Prostate gland (tissue), 2 donors: ENCODE measurements around the gene LTC4S. TPM values are rescaled to one million over a fixed set of nuclear protein-coding genes. Genes with fewer than 3 reads are reported as not detected.

Experiments used
- DNase-seq: peaks from one replicate; pipeline ENCODE4 v3.0.0-alpha.2; 2019; ENCODE audit warnings: low spot score
- H3K27ac ChIP-seq, 2 donors: fragments of 200-600 bp; sonication (generic); 2 replicates each; pipeline ENCODE4 v1.5.1; 2017 to 2019
- H3K27me3 ChIP-seq: fragments of 200-600 bp; sonication (generic); replicated peaks from 2 replicates; pipeline ENCODE4 v1.5.1; 2019; ENCODE audit not compliant: insufficient read depth
- H3K36me3 ChIP-seq, 2 donors: fragments of 200-600 bp; sonication (generic); 1 replicate in 1 of 2; 2 replicates in 1 of 2; pipeline versions ENCODE4 v1.5.1 to v1.8.1; 2017 to 2019
- H3K4me1 ChIP-seq: fragments of 200-600 bp; sonication (generic); replicated peaks from 2 replicates; pipeline ENCODE4 v1.5.1; 2019
- H3K4me3 ChIP-seq, 2 donors: fragments of 200-600 bp; sonication (generic); 2 replicates each; pipeline ENCODE4 v1.5.1; 2017 to 2019
- H3K9me3 ChIP-seq: fragments of 200-600 bp; sonication (generic); 2 replicates; pipeline ENCODE4 v1.5.1; 2017
- CTCF ChIP-seq, 4 experiments: fragments of 200-600 bp in 2 of 4; fragments of 450-650 bp in 2 of 4; sonication (generic) in 2 of 4; IDR thresholded peaks; 1 replicate in 3 of 4; 2 replicates in 1 of 4; pipeline ENCODE4 v1.5.1; 2016 to 2019; ENCODE audit warnings: antibody characterized with exemption in 4 of 4, mild to moderate bottlenecking in 2 of 4, moderate library complexity in 2 of 4
- POLR2A ChIP-seq: fragments of 450-650 bp; IDR thresholded peaks from one replicate; pipeline ENCODE4 v1.6.1; 2016; ENCODE audit warnings: antibody characterized with exemption, mild to moderate bottlenecking
- POLR2AphosphoS5 ChIP-seq: sonication (generic); formaldehyde crosslinking; IDR thresholded peaks from one replicate; pipeline ENCODE4 v1.6.1; 2017; ENCODE audit warnings: antibody characterized with exemption
- WGBS: methylation state at CpG from one replicate; pipeline ENCODE4 v1.1.5; 2018; 5-methylcytosine and 5-hydroxymethylcytosine counted together
- intact Hi-C: fragments of 100-400 bp; cut with DNase I; formaldehyde crosslinking; loops from one replicate; pipeline ENCODE4 v1.14.2; 2022
- total RNA-seq, 2 donors: library from RNA; depleted of rRNA; stranded (reverse); fragments of >200 nt; gene quantifications; one replicate each; pipeline ENCODE4 v1.1.0, GENCODE V29; 2016

LTC4S gene
- total RNA-seq, 2 donors from 2014 or later, result 7.8 to 8.2 TPM

- H3K4me3 ChIP-seq, result peak overlapping the region; percentile 33 to 98
- WGBS, result 20% methylated on average over 26 of the region's 26 CpGs
- no peaks in the 10 kb centered on the region for H3K9me3 ChIP-seq
- TF ChIP-seq CTCF (IDR thresholded peaks at IDR 0.05) (no peak), POLR2AphosphoS5 (no peak), POLR2A (peak; percentile 18)
- H3K27me3 ChIP-seq, result no peaks in the 10 kb centered on the region
- intact Hi-C loops, result loop anchor here (2.0 to 5.0 kb wide), 3 partner anchors 13 to 122 kb away; partner anchors contain the start of genes CANX, MGAT4B and MRNIP
- H3K27ac ChIP-seq, result peak overlapping the region; percentile 100
- H3K36me3 ChIP-seq, result peaks cover 11% of the 10 kb centered on the region in 2 donors
- peaks cover 27% of the 10 kb centered on the region for H3K4me1 ChIP-seq
- DNase-seq, result peak; percentile 59
These were observed 25.7 kb downstream of the LTC4S start for GRCh38 chr5:179819296-179820126.

GRCh38 chr5:179820127-179820482, 26.3 kb downstream of the LTC4S start:
- H3K9me3 ChIP-seq, result no peaks in the 10 kb centered on the region
- peak overlapping the region; percentile 100 for H3K27ac ChIP-seq
- peaks cover 17% of the 10 kb centered on the region in 2 donors for H3K36me3 ChIP-seq
- H3K4me3 ChIP-seq, result peak overlapping the region; percentile 98 to 100
- no peaks in the 10 kb centered on the region for H3K27me3 ChIP-seq
- intact Hi-C loops, result loop anchor here (2.0 to 5.0 kb wide), 3 partner anchors 13 to 123 kb away; partner anchors contain the start of genes CANX, MGAT4B and MRNIP
- no peak for DNase-seq
- H3K4me1 ChIP-seq, result peaks cover 29% of the 10 kb centered on the region
- TF ChIP-seq CTCF (IDR thresholded peaks at IDR 0.05) (no peak), POLR2A (no peak), POLR2AphosphoS5 (no peak)
- 27% methylated on average over 7 of the region's 12 CpGs for WGBS

GRCh38 chr5:179820483-179821297, 26.9 kb downstream of the LTC4S start, which contains the start of gene SQSTM1:
Gene SQSTM1, plus strand, starts transcription at chr5:179820905. Its CDS starts 32 bp downstream, at chr5:179820937.
- 2% methylated on average over 47 of the region's 81 CpGs for WGBS
- Histone ChIP-seq H3K9me3 (no peaks in the 10 kb centered on the region), H3K36me3 (peaks cover 23% of the 10 kb centered on the region in 2 donors), H3K4me1 (peaks cover 32% of the 10 kb centered on the region), H3K27me3 (no peaks in the 10 kb centered on the region), H3K27ac (peak within 1 kb of the TSS; percentile 100), H3K4me3 (peak within 1 kb of the TSS; percentile 98 to 100)
- TF ChIP-seq CTCF (IDR thresholded peaks at IDR 0.05), result peak in 2 of 4 experiments; percentile 21 to 37
- TF ChIP-seq POLR2A, result peak; percentile 100
- TF ChIP-seq POLR2AphosphoS5, result peak; percentile 91
- intact Hi-C loops, result loop anchor here (2.0 to 5.0 kb wide), 3 partner anchors 14 to 123 kb away; partner anchors contain the start of genes CANX, MGAT4B and MRNIP
- peak; percentile 74 for DNase-seq

- Histone ChIP-seq H3K36me3 (peaks cover 23 to 31% of the 10 kb centered on the region in 2 donors), H3K27ac (peak overlapping the region; percentile 100), H3K4me1 (peaks cover 32% of the 10 kb centered on the region), H3K4me3 (peak overlapping the region; percentile 98 to 100), H3K27me3 (no peaks in the 10 kb centered on the region), H3K9me3 (no peaks in the 10 kb centered on the region)
- intact Hi-C loops, result loop anchor here (2.0 to 5.0 kb wide), 3 partner anchors 15 to 124 kb away; partner anchors contain the start of genes CANX, MGAT4B and MRNIP
- WGBS, result under 1% methylated on average over 40 of the region's 54 CpGs
- TF ChIP-seq CTCF (IDR thresholded peaks at IDR 0.05), result peak in 1 of 4 experiments; percentile 37
- peak; percentile 97 for TF ChIP-seq POLR2A
- peak; percentile 99 for TF ChIP-seq POLR2AphosphoS5
- DNase-seq, result peak; percentile 97
These were observed 27.7 kb downstream of the LTC4S start for GRCh38 chr5:179821298-179822058.
